ENCODE results near the gene ZNF121. TPM values are rescaled to one million over a fixed set of nuclear protein-coding genes. Genes with fewer than 3 reads are reported as not detected.

Gene ZNF121
- total RNA-seq, result 10 to 100 TPM; 19.8 to 23.5 TPM
- 1 to 10 TPM; 1.7 to 3.7 TPM for polyA plus RNA-seq

DNA sequence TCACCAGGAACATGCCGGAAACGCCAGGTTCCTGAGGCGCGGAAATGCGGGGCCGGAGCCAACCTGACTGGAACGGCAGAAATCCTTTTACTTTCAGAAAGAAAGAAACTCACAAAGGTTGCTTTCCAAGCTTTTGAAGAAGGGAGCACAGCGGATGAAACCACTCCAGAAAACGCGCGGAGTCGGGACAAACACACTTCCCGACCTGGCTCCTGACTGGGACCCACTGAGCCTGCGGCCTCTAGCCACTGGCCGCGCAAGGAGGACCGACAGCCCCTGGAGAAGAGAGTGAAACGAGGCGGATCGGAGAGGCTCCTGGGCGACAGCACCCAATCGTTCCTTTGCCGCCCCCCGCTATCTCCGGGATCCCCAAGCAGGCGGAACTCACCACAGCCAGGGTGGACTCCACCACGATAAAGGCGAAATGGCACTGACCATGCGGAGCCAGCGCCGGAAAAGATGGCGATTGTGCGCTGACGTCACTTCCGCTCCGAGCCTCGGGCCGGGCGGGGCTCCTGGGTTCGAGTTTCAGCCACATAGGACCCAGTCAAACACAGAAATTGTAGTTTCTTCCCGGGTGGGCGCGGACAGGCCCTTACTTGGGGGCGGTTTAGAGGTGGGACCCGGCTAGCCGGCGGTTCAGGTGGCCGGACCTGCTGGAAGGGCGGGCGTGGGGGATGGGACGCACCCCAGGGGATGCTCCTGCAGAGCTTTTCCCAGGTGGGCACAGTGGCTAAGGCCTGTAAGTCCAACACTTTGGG is at the start of gene ZNF121:
ZNF121 (minus strand) TSS at position 432 of the 761 bp plus-strand sequence. CDS start 16,407 bp downstream, outside the sequence.
- WGBS, result under 1% methylated on average over 51 of the region's 51 CpGs
- Histone ChIP-seq H3K4me3 (ENCODE audit: low read depth in 1 of 3, low read length in 3 of 3) (peak within 1 kb of the TSS; percentile 80 to 98 (median 80)), H3K36me3 (ENCODE audit: control insufficient read depth in 4 of 4, insufficient read depth in 3 of 4, low read depth in 1 of 4, low read length in 3 of 4) (peaks cover 0 to 10% (median 1%) of the 10 kb centered on the region in 4 donors), H3K27ac (ENCODE audit: low read depth in 1 of 2, low read length in 2 of 2) (peak within 1 kb of the TSS; percentile 86 to 91), H3K4me1 (ENCODE audit: control insufficient read depth in 4 of 4, insufficient read depth in 4 of 4, low read length in 3 of 4) (peaks cover 0 to 4% (median 2%) of the 10 kb centered on the region in 4 donors), H3K27me3 (ENCODE audit: control insufficient read depth in 4 of 4, insufficient read depth in 4 of 4, low read length in 3 of 4) (no peaks in the 10 kb centered on the region), H3K9me3 (ENCODE audit: control insufficient read depth in 4 of 4, low read length in 3 of 4) (peaks cover under 1 to 4% (median 3%) of the 10 kb centered on the region in 4 donors), H3K9ac (ENCODE audit: low read depth in 1 of 2, low read length in 2 of 2) (peak within 1 kb of the TSS; percentile 92 to 94)
- peak; percentile 92 for DNase-seq (ENCODE audit: low spot score)
- TF ChIP-seq YY1 (IDR thresholded peaks at IDR 0.05) (peak; percentile 98), RXRA (IDR thresholded peaks at IDR 0.05) (no peak), TAF1 (conservative IDR thresholded peaks at IDR 0.05) (no peak), EGR1 (IDR thresholded peaks at IDR 0.05; ENCODE audit: low read depth in 2 of 2) (no peak), JUND (IDR thresholded peaks at IDR 0.05) (peak in 1 of 2 donors; percentile 7), ATF3 (IDR thresholded peaks at IDR 0.05) (no peak), GABPA (IDR thresholded peaks at IDR 0.05 in 1 of 2, conservative IDR thresholded peaks at IDR 0.05 in 1 of 2) (peak; percentile 87 to 95)
- TF ChIP-seq, protein P1, sequence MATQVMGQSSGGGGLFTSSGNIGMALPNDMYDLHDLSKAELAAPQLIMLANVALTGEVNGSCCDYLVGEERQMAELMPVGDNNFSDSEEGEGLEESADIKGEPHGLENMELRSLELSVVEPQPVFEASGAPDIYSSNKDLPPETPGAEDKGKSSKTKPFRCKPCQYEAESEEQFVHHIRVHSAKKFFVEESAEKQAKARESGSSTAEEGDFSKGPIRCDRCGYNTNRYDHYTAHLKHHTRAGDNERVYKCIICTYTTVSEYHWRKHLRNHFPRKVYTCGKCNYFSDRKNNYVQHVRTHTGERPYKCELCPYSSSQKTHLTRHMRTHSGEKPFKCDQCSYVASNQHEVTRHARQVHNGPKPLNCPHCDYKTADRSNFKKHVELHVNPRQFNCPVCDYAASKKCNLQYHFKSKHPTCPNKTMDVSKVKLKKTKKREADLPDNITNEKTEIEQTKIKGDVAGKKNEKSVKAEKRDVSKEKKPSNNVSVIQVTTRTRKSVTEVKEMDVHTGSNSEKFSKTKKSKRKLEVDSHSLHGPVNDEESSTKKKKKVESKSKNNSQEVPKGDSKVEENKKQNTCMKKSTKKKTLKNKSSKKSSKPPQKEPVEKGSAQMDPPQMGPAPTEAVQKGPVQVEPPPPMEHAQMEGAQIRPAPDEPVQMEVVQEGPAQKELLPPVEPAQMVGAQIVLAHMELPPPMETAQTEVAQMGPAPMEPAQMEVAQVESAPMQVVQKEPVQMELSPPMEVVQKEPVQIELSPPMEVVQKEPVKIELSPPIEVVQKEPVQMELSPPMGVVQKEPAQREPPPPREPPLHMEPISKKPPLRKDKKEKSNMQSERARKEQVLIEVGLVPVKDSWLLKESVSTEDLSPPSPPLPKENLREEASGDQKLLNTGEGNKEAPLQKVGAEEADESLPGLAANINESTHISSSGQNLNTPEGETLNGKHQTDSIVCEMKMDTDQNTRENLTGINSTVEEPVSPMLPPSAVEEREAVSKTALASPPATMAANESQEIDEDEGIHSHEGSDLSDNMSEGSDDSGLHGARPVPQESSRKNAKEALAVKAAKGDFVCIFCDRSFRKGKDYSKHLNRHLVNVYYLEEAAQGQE (IDR thresholded peaks at IDR 0.05), result no peak
- TF ChIP-seq, protein P2, sequence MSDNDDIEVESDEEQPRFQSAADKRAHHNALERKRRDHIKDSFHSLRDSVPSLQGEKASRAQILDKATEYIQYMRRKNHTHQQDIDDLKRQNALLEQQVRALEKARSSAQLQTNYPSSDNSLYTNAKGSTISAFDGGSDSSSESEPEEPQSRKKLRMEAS (IDR thresholded peaks at IDR 0.05), result peak; percentile 91
- TF ChIP-seq, protein P3, sequence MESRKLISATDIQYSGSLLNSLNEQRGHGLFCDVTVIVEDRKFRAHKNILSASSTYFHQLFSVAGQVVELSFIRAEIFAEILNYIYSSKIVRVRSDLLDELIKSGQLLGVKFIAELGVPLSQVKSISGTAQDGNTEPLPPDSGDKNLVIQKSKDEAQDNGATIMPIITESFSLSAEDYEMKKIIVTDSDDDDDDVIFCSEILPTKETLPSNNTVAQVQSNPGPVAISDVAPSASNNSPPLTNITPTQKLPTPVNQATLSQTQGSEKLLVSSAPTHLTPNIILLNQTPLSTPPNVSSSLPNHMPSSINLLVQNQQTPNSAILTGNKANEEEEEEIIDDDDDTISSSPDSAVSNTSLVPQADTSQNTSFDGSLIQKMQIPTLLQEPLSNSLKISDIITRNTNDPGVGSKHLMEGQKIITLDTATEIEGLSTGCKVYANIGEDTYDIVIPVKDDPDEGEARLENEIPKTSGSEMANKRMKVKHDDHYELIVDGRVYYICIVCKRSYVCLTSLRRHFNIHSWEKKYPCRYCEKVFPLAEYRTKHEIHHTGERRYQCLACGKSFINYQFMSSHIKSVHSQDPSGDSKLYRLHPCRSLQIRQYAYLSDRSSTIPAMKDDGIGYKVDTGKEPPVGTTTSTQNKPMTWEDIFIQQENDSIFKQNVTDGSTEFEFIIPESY (IDR thresholded peaks at IDR 0.05), result peak; percentile 23

GRCh38 chr19:9627856-9628255 is 43.6 kb upstream of the ZNF121 start:
- Histone ChIP-seq H3K9me3 (ENCODE audit: control insufficient read depth in 4 of 4, low read length in 3 of 4) (no peaks in the 10 kb centered on the region), H3K36me3 (ENCODE audit: control insufficient read depth in 4 of 4, insufficient read depth in 3 of 4, low read depth in 1 of 4, low read length in 3 of 4) (peaks cover 0 to 6% (median 3%) of the 10 kb centered on the region in 4 donors), H3K4me3 (ENCODE audit: low read depth in 1 of 3, low read length in 3 of 3) (no peak overlapping the region), H3K4me1 (ENCODE audit: control insufficient read depth in 4 of 4, insufficient read depth in 4 of 4, low read length in 3 of 4) (peaks cover 0 to 2% (median 0%) of the 10 kb centered on the region in 4 donors), H3K27me3 (ENCODE audit: control insufficient read depth in 4 of 4, insufficient read depth in 4 of 4, low read length in 3 of 4) (no peaks in the 10 kb centered on the region), H3K9ac (ENCODE audit: low read depth in 1 of 2, low read length in 2 of 2) (no peak overlapping the region), H3K27ac (ENCODE audit: low read depth in 1 of 2, low read length in 2 of 2) (no peak overlapping the region)
- no peak for DNase-seq (ENCODE audit: low spot score)
- TF ChIP-seq ATF3 (IDR thresholded peaks at IDR 0.05) (no peak), GABPA (IDR thresholded peaks at IDR 0.05 in 1 of 2, conservative IDR thresholded peaks at IDR 0.05 in 1 of 2) (no peak), CTCF (IDR thresholded peaks at IDR 0.05; ENCODE audit: low read depth, low read length, missing input control) (no peak), EGR1 (IDR thresholded peaks at IDR 0.05; ENCODE audit: low read depth in 2 of 2) (no peak), NR2F2 (IDR thresholded peaks at IDR 0.05) (no peak), TAF1 (conservative IDR thresholded peaks at IDR 0.05) (no peak), RXRA (IDR thresholded peaks at IDR 0.05) (no peak)
- TF ChIP-seq, protein P3 (IDR thresholded peaks at IDR 0.05), result no peak
- WGBS, result 78% methylated on average over 2 of the region's 2 CpGs
